D721Med (cell line): ENCODE results near the gene CLIC5.

ENCODE experiments used
- DNase-seq: peaks from one replicate; pipeline ENCODE4 v3.0.0; 2011; ENCODE audit warnings: low spot score; ENCODE audit not compliant: insufficient read length
- FAIRE-seq: peaks from 2 replicates; lab custom pipeline; 2011; peaks lifted over from hg19 to GRCh38; lab: Jason Lieb, UNC
- TF ChIP-seq, protein P1 (sequence below): IDR thresholded peaks from 2 replicates; pipeline ENCODE4 v1.5.1; 2012; ENCODE audit warnings: mild to moderate bottlenecking, control low read depth; ENCODE audit not compliant: insufficient read depth; ENCODE audit errors: missing control alignments

CLIC5 gene

GRCh38 chr6:46048646-46049297 lies 33.1 kb upstream of the CLIC5 start:
- TF ChIP-seq, protein P1, sequence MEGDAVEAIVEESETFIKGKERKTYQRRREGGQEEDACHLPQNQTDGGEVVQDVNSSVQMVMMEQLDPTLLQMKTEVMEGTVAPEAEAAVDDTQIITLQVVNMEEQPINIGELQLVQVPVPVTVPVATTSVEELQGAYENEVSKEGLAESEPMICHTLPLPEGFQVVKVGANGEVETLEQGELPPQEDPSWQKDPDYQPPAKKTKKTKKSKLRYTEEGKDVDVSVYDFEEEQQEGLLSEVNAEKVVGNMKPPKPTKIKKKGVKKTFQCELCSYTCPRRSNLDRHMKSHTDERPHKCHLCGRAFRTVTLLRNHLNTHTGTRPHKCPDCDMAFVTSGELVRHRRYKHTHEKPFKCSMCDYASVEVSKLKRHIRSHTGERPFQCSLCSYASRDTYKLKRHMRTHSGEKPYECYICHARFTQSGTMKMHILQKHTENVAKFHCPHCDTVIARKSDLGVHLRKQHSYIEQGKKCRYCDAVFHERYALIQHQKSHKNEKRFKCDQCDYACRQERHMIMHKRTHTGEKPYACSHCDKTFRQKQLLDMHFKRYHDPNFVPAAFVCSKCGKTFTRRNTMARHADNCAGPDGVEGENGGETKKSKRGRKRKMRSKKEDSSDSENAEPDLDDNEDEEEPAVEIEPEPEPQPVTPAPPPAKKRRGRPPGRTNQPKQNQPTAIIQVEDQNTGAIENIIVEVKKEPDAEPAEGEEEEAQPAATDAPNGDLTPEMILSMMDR = no peak
- DNase-seq = no peak
- FAIRE-seq = no peak

DNA sequence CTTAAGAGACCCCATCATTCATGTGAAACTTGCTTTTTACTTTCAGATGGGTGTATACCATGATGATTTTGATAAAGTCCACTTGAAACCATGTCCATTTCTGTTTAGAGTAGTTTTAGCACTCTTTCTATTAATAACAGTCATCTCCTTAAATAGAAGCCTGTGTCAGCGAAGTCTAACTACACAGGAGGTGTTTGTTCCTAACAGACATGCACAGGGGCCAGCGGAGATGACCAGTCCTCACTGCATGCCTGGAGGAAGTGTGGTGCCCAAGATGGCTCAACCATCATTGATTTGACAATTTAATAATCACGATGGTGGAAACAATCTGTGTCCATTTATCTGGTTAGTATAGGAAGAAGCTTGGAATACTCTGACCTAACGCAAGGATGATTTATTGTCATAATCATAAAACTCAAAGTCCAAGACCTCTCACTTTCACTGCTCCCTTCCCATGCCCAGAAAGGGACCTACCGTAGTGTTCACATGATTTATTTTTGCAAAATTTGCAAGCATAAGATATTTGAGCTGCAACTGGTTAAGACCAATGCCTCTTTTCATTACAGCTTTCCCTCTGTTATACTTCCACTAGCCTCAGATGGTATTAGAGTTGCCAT lies 31.0 kb upstream of the CLIC5 start:
- no peak for DNase-seq
- FAIRE-seq = no peak
- TF ChIP-seq, protein P1 = no peak

- TF ChIP-seq, protein P1 = no peak
- no peak for FAIRE-seq
- no peak for DNase-seq
Measured at GRCh38 chr6:46044881-46045617, 29.4 kb upstream of the CLIC5 start.

GRCh38 chr6:46042355-46042999 lies 26.8 kb upstream of the CLIC5 start:
- DNase-seq (no peak), FAIRE-seq (no peak)
- TF ChIP-seq, protein P1 = peak; percentile 72

- DNase-seq (no peak), FAIRE-seq (no peak)
- TF ChIP-seq, protein P1 = no peak
Measured at GRCh38 chr6:46040288-46040687, 24.6 kb upstream of the CLIC5 start.

DNA sequence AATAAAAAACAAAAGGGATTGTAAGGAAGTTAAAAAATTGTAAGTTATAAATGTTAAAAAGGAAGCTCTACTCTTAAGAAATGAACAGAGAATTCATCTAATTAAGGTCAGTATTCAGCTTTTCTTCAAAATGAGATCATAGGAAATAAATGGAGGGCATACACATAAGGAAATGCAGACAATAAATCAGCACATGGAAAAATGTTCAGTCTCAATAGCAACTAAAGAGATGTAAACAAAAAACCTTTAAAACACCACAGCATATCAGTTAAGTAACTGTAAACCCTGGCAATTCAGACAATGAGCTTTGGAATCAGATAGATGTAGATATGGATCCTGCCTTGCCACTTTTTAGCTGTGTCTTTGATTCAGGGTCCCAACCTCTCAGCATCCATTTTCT lies 24.0 kb upstream of the CLIC5 start:
- FAIRE-seq = no peak
- TF ChIP-seq, protein P1 = no peak
- DNase-seq = no peak

- TF ChIP-seq, protein P1 = no peak
- FAIRE-seq = no peak
- no peak for DNase-seq
Measured at GRCh38 chr6:46036911-46037310, 21.3 kb upstream of the CLIC5 start.
